K562 (cell line): Measurements from ENCODE around the gene FAM110D. TPM values are rescaled to one million over a fixed set of nuclear protein-coding genes. Genes with fewer than 3 reads are reported as not detected.

ENCODE experiments used
- CREM ChIP-seq: IDR thresholded peaks from 2 replicates; pipeline ENCODE4 v1.6.1; 2014; ENCODE audit warnings: antibody characterized with exemption, low read depth
- RCOR1 ChIP-seq, 2 experiments: IDR thresholded peaks; 2 replicates each; pipeline ENCODE4 v1.6.1; 2012; ENCODE audit warnings: low read depth in 2 of 2, low read length in 2 of 2, borderline replicate concordance in 1 of 2, improper control_type of control experiment in 1 of 2
- SMC3 ChIP-seq: conservative IDR thresholded peaks from 2 replicates; pipeline ENCODE4 v1.6.1; 2011; ENCODE audit warnings: low read depth, low read length, improper control_type of control experiment; ENCODE audit not compliant: insufficient read depth
- SP1 ChIP-seq: sonication (generic); formaldehyde crosslinking; IDR thresholded peaks from 2 replicates; pipeline ENCODE4 v1.8.1; 2022; ENCODE audit warnings: mild to moderate bottlenecking, missing genetic modification reagents
- ZNF197 ChIP-seq: fragments of 200-800 bp; sonication (Bioruptor generic); IDR thresholded peaks from 2 replicates; pipeline ENCODE4 v1.6.1; 2016; ENCODE audit warnings: low read depth, missing genetic modification characterization, missing compliant biosample characterization
- polyA plus RNA-seq, 8 experiments: library from polyadenylated mRNA; depleted of rRNA in 4 of 8; stranded (reverse) in 5 of 8; unstranded in 3 of 8; fragments of >200 nt; fragmentation: Nextera tagmentation in 2 of 8; fragmentation: Illumina TruSeq in 1 of 8; extraction: Ambion mirVana in 2 of 8; extraction: Trizol in 1 of 8; gene quantifications; 2 replicates each; pipeline versions ENCODE4 v1.2.1 to v1.2.3, GENCODE V29; 2011 to 2014; ENCODE audit warnings: inconsistent platforms in 1 of 8, missing spikeins in 1 of 8
- total RNA-seq, 7 experiments: library from RNA; depleted of rRNA in 6 of 7; stranded (reverse); fragments of >200 nt in 6 of 7; fragmentation: Illumina TruSeq in 2 of 7; extraction: Trizol in 2 of 7; gene quantifications; 2 replicates each; pipeline versions ENCODE4 v1.2.1 to v1.2.3, GENCODE V29; 2011 to 2021; ENCODE audit warnings: low replicate concordance in 1 of 7
- TF ChIP-seq, protein P1 (sequence below): fragments of 450-650 bp; IDR thresholded peaks from 2 replicates; pipeline ENCODE4 v1.6.1; 2016; ENCODE audit warnings: mild to moderate bottlenecking, moderate library complexity
- TF ChIP-seq, protein P2 (sequence below), 3 experiments: IDR thresholded peaks in 2 of 3; conservative IDR thresholded peaks in 1 of 3; 2 replicates each; pipeline ENCODE4 v1.5.1; 2011 to 2012; ENCODE audit warnings: low read length in 3 of 3, mild to moderate bottlenecking in 3 of 3, control low read depth in 2 of 3, improper control_type of control experiment in 1 of 3, inconsistent platforms in 1 of 3, low read depth in 1 of 3, mixed read lengths in 1 of 3, moderate library complexity in 1 of 3; ENCODE audit not compliant: insufficient read depth in 2 of 3

FAM110D gene
- total and polyA plus RNA-seq, 9 of the 15 experiments (the other 6 are each of a cell fraction or from before 2014, with no cell fraction given), result 0.04 to 1.1 (median 0.33) TPM

DNA sequence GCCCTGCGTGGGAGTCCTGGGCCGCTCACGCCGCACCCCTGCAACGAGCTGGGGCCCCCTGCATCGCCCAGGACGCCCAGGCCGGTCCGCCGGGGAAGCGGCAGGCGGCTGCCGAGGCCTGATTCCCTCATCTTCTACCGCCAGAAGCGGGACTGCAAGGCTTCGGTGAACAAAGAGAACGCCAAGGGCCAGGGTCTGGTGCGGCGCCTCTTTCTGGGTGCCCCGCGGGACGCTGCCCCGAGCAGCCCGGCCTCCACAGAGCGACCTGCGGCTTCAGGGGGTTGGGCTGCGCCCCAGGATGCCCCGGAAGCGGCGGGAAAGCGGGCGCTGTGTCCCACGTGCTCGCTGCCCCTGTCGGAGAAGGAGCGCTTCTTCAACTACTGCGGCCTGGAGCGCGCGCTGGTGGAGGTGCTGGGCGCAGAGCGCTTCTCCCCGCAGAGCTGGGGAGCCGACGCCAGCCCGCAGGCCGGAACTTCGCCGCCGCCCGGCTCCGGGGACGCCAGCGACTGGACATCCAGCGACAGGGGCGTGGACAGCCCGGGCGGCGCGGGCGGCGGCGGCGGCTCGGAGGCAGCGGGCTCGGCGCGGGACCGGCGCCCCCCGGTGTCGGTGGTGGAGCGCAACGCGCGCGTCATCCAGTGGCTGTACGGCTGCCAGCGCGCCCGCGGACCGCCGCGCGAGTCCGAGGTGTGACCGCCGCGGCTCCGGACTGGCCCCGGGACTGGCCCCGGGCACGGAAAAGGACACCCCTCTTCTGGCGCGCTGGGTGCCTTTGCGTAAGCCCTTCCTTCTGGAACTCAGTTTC is 2.7 kb downstream of the FAM110D start (continued):
- TF ChIP-seq, protein P1, sequence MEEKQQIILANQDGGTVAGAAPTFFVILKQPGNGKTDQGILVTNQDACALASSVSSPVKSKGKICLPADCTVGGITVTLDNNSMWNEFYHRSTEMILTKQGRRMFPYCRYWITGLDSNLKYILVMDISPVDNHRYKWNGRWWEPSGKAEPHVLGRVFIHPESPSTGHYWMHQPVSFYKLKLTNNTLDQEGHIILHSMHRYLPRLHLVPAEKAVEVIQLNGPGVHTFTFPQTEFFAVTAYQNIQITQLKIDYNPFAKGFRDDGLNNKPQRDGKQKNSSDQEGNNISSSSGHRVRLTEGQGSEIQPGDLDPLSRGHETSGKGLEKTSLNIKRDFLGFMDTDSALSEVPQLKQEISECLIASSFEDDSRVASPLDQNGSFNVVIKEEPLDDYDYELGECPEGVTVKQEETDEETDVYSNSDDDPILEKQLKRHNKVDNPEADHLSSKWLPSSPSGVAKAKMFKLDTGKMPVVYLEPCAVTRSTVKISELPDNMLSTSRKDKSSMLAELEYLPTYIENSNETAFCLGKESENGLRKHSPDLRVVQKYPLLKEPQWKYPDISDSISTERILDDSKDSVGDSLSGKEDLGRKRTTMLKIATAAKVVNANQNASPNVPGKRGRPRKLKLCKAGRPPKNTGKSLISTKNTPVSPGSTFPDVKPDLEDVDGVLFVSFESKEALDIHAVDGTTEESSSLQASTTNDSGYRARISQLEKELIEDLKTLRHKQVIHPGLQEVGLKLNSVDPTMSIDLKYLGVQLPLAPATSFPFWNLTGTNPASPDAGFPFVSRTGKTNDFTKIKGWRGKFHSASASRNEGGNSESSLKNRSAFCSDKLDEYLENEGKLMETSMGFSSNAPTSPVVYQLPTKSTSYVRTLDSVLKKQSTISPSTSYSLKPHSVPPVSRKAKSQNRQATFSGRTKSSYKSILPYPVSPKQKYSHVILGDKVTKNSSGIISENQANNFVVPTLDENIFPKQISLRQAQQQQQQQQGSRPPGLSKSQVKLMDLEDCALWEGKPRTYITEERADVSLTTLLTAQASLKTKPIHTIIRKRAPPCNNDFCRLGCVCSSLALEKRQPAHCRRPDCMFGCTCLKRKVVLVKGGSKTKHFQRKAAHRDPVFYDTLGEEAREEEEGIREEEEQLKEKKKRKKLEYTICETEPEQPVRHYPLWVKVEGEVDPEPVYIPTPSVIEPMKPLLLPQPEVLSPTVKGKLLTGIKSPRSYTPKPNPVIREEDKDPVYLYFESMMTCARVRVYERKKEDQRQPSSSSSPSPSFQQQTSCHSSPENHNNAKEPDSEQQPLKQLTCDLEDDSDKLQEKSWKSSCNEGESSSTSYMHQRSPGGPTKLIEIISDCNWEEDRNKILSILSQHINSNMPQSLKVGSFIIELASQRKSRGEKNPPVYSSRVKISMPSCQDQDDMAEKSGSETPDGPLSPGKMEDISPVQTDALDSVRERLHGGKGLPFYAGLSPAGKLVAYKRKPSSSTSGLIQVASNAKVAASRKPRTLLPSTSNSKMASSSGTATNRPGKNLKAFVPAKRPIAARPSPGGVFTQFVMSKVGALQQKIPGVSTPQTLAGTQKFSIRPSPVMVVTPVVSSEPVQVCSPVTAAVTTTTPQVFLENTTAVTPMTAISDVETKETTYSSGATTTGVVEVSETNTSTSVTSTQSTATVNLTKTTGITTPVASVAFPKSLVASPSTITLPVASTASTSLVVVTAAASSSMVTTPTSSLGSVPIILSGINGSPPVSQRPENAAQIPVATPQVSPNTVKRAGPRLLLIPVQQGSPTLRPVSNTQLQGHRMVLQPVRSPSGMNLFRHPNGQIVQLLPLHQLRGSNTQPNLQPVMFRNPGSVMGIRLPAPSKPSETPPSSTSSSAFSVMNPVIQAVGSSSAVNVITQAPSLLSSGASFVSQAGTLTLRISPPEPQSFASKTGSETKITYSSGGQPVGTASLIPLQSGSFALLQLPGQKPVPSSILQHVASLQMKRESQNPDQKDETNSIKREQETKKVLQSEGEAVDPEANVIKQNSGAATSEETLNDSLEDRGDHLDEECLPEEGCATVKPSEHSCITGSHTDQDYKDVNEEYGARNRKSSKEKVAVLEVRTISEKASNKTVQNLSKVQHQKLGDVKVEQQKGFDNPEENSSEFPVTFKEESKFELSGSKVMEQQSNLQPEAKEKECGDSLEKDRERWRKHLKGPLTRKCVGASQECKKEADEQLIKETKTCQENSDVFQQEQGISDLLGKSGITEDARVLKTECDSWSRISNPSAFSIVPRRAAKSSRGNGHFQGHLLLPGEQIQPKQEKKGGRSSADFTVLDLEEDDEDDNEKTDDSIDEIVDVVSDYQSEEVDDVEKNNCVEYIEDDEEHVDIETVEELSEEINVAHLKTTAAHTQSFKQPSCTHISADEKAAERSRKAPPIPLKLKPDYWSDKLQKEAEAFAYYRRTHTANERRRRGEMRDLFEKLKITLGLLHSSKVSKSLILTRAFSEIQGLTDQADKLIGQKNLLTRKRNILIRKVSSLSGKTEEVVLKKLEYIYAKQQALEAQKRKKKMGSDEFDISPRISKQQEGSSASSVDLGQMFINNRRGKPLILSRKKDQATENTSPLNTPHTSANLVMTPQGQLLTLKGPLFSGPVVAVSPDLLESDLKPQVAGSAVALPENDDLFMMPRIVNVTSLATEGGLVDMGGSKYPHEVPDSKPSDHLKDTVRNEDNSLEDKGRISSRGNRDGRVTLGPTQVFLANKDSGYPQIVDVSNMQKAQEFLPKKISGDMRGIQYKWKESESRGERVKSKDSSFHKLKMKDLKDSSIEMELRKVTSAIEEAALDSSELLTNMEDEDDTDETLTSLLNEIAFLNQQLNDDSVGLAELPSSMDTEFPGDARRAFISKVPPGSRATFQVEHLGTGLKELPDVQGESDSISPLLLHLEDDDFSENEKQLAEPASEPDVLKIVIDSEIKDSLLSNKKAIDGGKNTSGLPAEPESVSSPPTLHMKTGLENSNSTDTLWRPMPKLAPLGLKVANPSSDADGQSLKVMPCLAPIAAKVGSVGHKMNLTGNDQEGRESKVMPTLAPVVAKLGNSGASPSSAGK, result peak; percentile 99
- TF ChIP-seq RCOR1 (IDR thresholded peaks at IDR 0.05; ENCODE audit: borderline replicate concordance in 1 of 2, low read depth in 2 of 2, low read length in 2 of 2), result peak in 1 of 2 experiments; percentile 3; a peak in 1 of 4 replicates
- TF ChIP-seq ZNF197 (CRISPR knock-in tag), result peak; percentile 67; the same call in 1 of the 2 replicates
- peak; percentile 86 for TF ChIP-seq CREM
- peak; percentile 79 for TF ChIP-seq SP1 (CRISPR knock-in tag)
- peak; percentile 47; the same call in 1 of the 2 replicates for TF ChIP-seq SMC3
- TF ChIP-seq, protein P2, sequence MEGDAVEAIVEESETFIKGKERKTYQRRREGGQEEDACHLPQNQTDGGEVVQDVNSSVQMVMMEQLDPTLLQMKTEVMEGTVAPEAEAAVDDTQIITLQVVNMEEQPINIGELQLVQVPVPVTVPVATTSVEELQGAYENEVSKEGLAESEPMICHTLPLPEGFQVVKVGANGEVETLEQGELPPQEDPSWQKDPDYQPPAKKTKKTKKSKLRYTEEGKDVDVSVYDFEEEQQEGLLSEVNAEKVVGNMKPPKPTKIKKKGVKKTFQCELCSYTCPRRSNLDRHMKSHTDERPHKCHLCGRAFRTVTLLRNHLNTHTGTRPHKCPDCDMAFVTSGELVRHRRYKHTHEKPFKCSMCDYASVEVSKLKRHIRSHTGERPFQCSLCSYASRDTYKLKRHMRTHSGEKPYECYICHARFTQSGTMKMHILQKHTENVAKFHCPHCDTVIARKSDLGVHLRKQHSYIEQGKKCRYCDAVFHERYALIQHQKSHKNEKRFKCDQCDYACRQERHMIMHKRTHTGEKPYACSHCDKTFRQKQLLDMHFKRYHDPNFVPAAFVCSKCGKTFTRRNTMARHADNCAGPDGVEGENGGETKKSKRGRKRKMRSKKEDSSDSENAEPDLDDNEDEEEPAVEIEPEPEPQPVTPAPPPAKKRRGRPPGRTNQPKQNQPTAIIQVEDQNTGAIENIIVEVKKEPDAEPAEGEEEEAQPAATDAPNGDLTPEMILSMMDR (IDR thresholded peaks at IDR 0.05 in 2 of 3, conservative IDR thresholded peaks at IDR 0.05 in 1 of 3; ENCODE audit: insufficient read depth in 2 of 3, low read depth in 1 of 3, low read length in 3 of 3), result peak; percentile 27 to 73 (median 63); a peak in 4 of 6 replicates
